ENCODE measurements around the gene GRIPAP1.

- TF ChIP-seq CTCF (IDR thresholded peaks at IDR 0.05; ENCODE audit: insufficient read depth, low read length, poor library complexity, severe bottlenecking), result no peak
- no peak for TF ChIP-seq EZH2phosphoT487 (conservative IDR thresholded peaks at IDR 0.05; ENCODE audit: low read length)
Measured at GRCh38 chrX:49029876-49030275, 27.8 kb upstream of the GRIPAP1 start.

Data from SU-DHL-6 (cell line).